GM19023 (cell line): ENCODE measurements around the gene CD14.
"Not testable (repeated sequence)": the region's sequence is repeated elsewhere in the genome, so short reads cannot be mapped to it uniquely, and the experiment has no call there.

Experiments
- ATAC-seq: cut with Tn5 transposase; IDR thresholded peaks from one replicate; pipeline ENCODE4 v1.9.1; 2021; ENCODE audit warnings: mild to moderate bottlenecking, moderate library complexity; ENCODE audit not compliant: unreplicated experiment

The CD14 gene

GRCh38 chr5:140633021-140633471 lies at the start of gene CD14:
CD14 (minus strand) TSS chr5:140633175; CDS start chr5:140633071, 104 bp downstream.
- peak; percentile 17 for ATAC-seq

GRCh38 chr5:140678993-140679392 lies 46.0 kb upstream of the CD14 start:
- ATAC-seq = no peak

GRCh38 chr5:140677947-140678346 lies 45.0 kb upstream of the CD14 start:
- peak; percentile 58 for ATAC-seq

GRCh38 chr5:140674629-140675028 lies 41.7 kb upstream of the CD14 start:
- ATAC-seq = no peak

GRCh38 chr5:140674211-140674610 lies 41.2 kb upstream of the CD14 start:
- no peak for ATAC-seq

GRCh38 chr5:140673187-140673976 lies 40.4 kb upstream of the CD14 start, which contains the start of gene DND1:
DND1 (minus strand) TSS chr5:140673576; CDS start chr5:140673542, 34 bp downstream.
- ATAC-seq = no peak

- no peak for ATAC-seq
Measured at GRCh38 chr5:140672455-140673186, 39.6 kb upstream of the CD14 start.

GRCh38 chr5:140671472-140672125 lies 38.6 kb upstream of the CD14 start:
- no peak for ATAC-seq

- ATAC-seq = not testable (repeated sequence)
Measured at GRCh38 chr5:140671035-140671434, 38.1 kb upstream of the CD14 start.

GRCh38 chr5:140664359-140665119 lies 31.6 kb upstream of the CD14 start, which contains the start of gene WDR55:
WDR55 (plus strand) TSS chr5:140664904; CDS start chr5:140664913, 9 bp downstream.
- ATAC-seq = peak; percentile 98

GRCh38 chr5:140664030-140664358 lies 31.0 kb upstream of the CD14 start:
- no peak for ATAC-seq

GRCh38 chr5:140660371-140660770 lies 27.4 kb upstream of the CD14 start:
- not testable (repeated sequence) for ATAC-seq

GRCh38 chr5:140658870-140659269 lies 25.9 kb upstream of the CD14 start:
- ATAC-seq = no peak

GRCh38 chr5:140647042-140647419 lies 14.1 kb upstream of the CD14 start:
- ATAC-seq = peak; percentile 41

- ATAC-seq = no peak
Measured at GRCh38 chr5:140642718-140643117, 9.7 kb upstream of the CD14 start.

GRCh38 chr5:140641716-140642115 lies 8.7 kb upstream of the CD14 start:
- no peak for ATAC-seq

GRCh38 chr5:140639148-140639981 lies 6.4 kb upstream of the CD14 start, which contains the start of gene TMCO6:
TMCO6 (plus strand) TSS chr5:140639451; CDS start chr5:140639528, 77 bp downstream.
- peak; percentile 96 for ATAC-seq

GRCh38 chr5:140638898-140639147 lies 5.8 kb upstream of the CD14 start:
- ATAC-seq = not testable (repeated sequence)

GRCh38 chr5:140637371-140638100 lies 4.6 kb upstream of the CD14 start:
- ATAC-seq = no peak
